ENCODE data around the gene PLPPR4. TPM values are rescaled to one million over a fixed set of nuclear protein-coding genes. Genes with fewer than 3 reads are reported as not detected.

PLPPR4 gene
- total RNA-seq, 1 experiment from 2014 or later: not detected

GRCh38 chr1:99236756-99237155, 27.5 kb upstream of the PLPPR4 start:
- no peak for DNase-seq (ENCODE audit: unreplicated experiment)
- H3K9me3 Mint-ChIP-seq (ENCODE audit: unreplicated experiment): no peaks in the 10 kb centered on the region
- POLR2A ChIA-PET: no interaction called here
- no peak overlapping the region for H3K4me3 Mint-ChIP-seq (ENCODE audit: unreplicated experiment)
- no peak overlapping the region for H3K27ac Mint-ChIP-seq (ENCODE audit: low read depth, unreplicated experiment)
- CTCF ChIA-PET: no interaction called here
- H3K36me3 Mint-ChIP-seq (ENCODE audit: insufficient read depth, unreplicated experiment): no peaks in the 10 kb centered on the region
- no TSS peak for BruUV-seq (replicated peaks)
- TF ChIP-seq CTCF (IDR thresholded peaks at IDR 0.05; ENCODE audit: unreplicated experiment): no peak
- H3K4me1 Mint-ChIP-seq (ENCODE audit: insufficient read depth, unreplicated experiment): peaks cover 6% of the 10 kb centered on the region
- intact Hi-C loops (cut with micrococcal nuclease): no loop called here
- no peaks in the 10 kb centered on the region for H3K27me3 Mint-ChIP-seq (ENCODE audit: insufficient read depth, unreplicated experiment)

- intact Hi-C loops (cut with micrococcal nuclease): no loop called here
- DNase-seq (ENCODE audit: unreplicated experiment): no peak
- no TSS peak for BruUV-seq (replicated peaks)
- CTCF ChIA-PET: no interaction called here
- no peak overlapping the region for H3K4me3 Mint-ChIP-seq (ENCODE audit: unreplicated experiment)
- no peak overlapping the region for H3K27ac Mint-ChIP-seq (ENCODE audit: low read depth, unreplicated experiment)
- POLR2A ChIA-PET: no interaction called here
- H3K4me1 Mint-ChIP-seq (ENCODE audit: insufficient read depth, unreplicated experiment): peaks cover 6% of the 10 kb centered on the region
- no peaks in the 10 kb centered on the region for H3K9me3 Mint-ChIP-seq (ENCODE audit: unreplicated experiment)
- H3K36me3 Mint-ChIP-seq (ENCODE audit: insufficient read depth, unreplicated experiment): no peaks in the 10 kb centered on the region
- no peak for TF ChIP-seq CTCF (IDR thresholded peaks at IDR 0.05; ENCODE audit: unreplicated experiment)
- no peaks in the 10 kb centered on the region for H3K27me3 Mint-ChIP-seq (ENCODE audit: insufficient read depth, unreplicated experiment)
These were observed 24.6 kb upstream of the PLPPR4 start for GRCh38 chr1:99239690-99240089.

GRCh38 chr1:99240621-99241020, 23.7 kb upstream of the PLPPR4 start:
- intact Hi-C loops (cut with micrococcal nuclease): no loop called here
- Mint-ChIP-seq H3K4me3 (ENCODE audit: unreplicated experiment) (no peak overlapping the region), H3K4me1 (ENCODE audit: insufficient read depth, unreplicated experiment) (peaks cover 6% of the 10 kb centered on the region), H3K27me3 (ENCODE audit: insufficient read depth, unreplicated experiment) (no peaks in the 10 kb centered on the region), H3K36me3 (ENCODE audit: insufficient read depth, unreplicated experiment) (no peaks in the 10 kb centered on the region), H3K27ac (ENCODE audit: low read depth, unreplicated experiment) (no peak overlapping the region), H3K9me3 (ENCODE audit: unreplicated experiment) (no peaks in the 10 kb centered on the region)
- no peak for TF ChIP-seq CTCF (IDR thresholded peaks at IDR 0.05; ENCODE audit: unreplicated experiment)
- ChIA-PET CTCF (no interaction called here), POLR2A (no interaction called here)
- no TSS peak for BruUV-seq (replicated peaks)
- DNase-seq (ENCODE audit: unreplicated experiment): no peak

- intact Hi-C loops (cut with micrococcal nuclease): no loop called here
- ChIA-PET CTCF (no interaction called here), POLR2A (no interaction called here)
- no TSS peak for BruUV-seq (replicated peaks)
- Mint-ChIP-seq H3K4me1 (ENCODE audit: insufficient read depth, unreplicated experiment) (peaks cover 7% of the 10 kb centered on the region), H3K27ac (ENCODE audit: low read depth, unreplicated experiment) (no peak overlapping the region), H3K27me3 (ENCODE audit: insufficient read depth, unreplicated experiment) (no peaks in the 10 kb centered on the region), H3K36me3 (ENCODE audit: insufficient read depth, unreplicated experiment) (no peaks in the 10 kb centered on the region), H3K9me3 (ENCODE audit: unreplicated experiment) (peaks cover 4% of the 10 kb centered on the region), H3K4me3 (ENCODE audit: unreplicated experiment) (no peak overlapping the region)
- no peak for TF ChIP-seq CTCF (IDR thresholded peaks at IDR 0.05; ENCODE audit: unreplicated experiment)
- DNase-seq (ENCODE audit: unreplicated experiment): no peak
These were observed 18.1 kb upstream of the PLPPR4 start for GRCh38 chr1:99246152-99246551.
